Ovary (tissue), 3 donors: ENCODE data around the gene PCDHGA7.

ENCODE experiments used
- CTCF ChIP-seq, 3 donors: fragments of 450-650 bp in 2 of 3; fragments of 200-600 bp in 1 of 3; IDR thresholded peaks; one replicate each; pipeline versions ENCODE4 v1.5.1 to v1.8.0; 2016 to 2022; ENCODE audit warnings: antibody characterized with exemption in 3 of 3, mild to moderate bottlenecking in 1 of 3
- EP300 ChIP-seq: sonication (generic); formaldehyde crosslinking; IDR thresholded peaks from one replicate; pipeline ENCODE4 v1.6.1; 2017; ENCODE audit warnings: antibody characterized with exemption
- POLR2A ChIP-seq: fragments of 450-650 bp; IDR thresholded peaks from one replicate; pipeline ENCODE4 v1.6.1; 2017; ENCODE audit warnings: antibody characterized with exemption, mild to moderate bottlenecking, moderate library complexity
- donor health status: DM: no; HTN: no; CAD: no.

- TF ChIP-seq EP300, result no peak
- no peak for TF ChIP-seq CTCF (IDR thresholded peaks at IDR 0.05)
- no peak for TF ChIP-seq POLR2A
These were observed 32.5 kb upstream of the PCDHGA7 start, which contains the start of gene PCDHGB1 for GRCh38 chr5:141349917-141350619.
